ENCODE data around the gene PSMA3.

PSMA3 gene

DNA sequence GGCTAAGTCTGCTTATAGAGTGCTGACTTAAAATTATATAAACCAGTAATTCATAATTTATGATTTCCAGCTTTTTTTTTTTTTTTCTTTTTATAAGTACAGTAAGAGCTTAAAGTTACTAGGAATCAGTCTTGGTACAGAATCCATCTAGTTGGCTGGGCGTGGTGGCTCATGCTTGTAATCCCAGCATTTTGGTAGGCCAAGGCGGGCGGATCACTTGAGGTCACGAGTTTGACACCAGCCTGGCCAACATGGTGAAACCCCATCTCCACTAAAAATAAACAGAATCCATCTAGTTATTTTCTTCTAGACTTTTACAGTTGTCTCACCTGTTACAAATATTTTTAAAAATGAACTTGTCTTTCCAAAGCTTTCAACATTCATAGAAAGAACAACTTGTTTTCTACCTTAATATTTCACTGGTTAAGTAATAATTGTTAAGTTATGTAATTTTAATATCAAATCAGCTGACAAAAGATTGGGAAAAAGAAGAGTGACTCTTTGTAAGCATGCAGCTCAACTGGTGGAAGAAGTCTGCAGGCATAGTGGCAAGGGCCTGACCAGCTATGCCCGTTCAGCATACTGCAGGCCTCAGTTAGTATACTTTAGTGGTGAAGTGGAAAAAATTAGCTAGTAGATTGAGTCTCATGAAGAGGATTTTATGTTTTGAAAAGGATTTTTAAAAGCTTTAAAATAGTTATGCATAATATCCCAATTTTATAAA, 17.4 kb upstream of the PSMA3 start:
- no peaks in the 10 kb centered on the region for H4K20me1 ChIP-seq (ENCODE audit: insufficient read depth, low read length, poor library complexity, severe bottlenecking)
- H3F3A ChIP-seq (ENCODE audit: low read depth), result no peaks in the 10 kb centered on the region
- H3K27me3 ChIP-seq (ENCODE audit: insufficient read depth, low read length, poor library complexity, severe bottlenecking), result no peaks in the 10 kb centered on the region
- H3K79me2 ChIP-seq (ENCODE audit: insufficient read depth, low read length), result no peaks in the 10 kb centered on the region
- no peak for TF ChIP-seq EZH2phosphoT487 (IDR thresholded peaks at IDR 0.05; ENCODE audit: borderline replicate concordance)
- TF ChIP-seq, protein P1, sequence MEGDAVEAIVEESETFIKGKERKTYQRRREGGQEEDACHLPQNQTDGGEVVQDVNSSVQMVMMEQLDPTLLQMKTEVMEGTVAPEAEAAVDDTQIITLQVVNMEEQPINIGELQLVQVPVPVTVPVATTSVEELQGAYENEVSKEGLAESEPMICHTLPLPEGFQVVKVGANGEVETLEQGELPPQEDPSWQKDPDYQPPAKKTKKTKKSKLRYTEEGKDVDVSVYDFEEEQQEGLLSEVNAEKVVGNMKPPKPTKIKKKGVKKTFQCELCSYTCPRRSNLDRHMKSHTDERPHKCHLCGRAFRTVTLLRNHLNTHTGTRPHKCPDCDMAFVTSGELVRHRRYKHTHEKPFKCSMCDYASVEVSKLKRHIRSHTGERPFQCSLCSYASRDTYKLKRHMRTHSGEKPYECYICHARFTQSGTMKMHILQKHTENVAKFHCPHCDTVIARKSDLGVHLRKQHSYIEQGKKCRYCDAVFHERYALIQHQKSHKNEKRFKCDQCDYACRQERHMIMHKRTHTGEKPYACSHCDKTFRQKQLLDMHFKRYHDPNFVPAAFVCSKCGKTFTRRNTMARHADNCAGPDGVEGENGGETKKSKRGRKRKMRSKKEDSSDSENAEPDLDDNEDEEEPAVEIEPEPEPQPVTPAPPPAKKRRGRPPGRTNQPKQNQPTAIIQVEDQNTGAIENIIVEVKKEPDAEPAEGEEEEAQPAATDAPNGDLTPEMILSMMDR (conservative IDR thresholded peaks at IDR 0.05; ENCODE audit: low read length), result no peak
- H3K36me3 ChIP-seq (ENCODE audit: insufficient read depth, low read length), result no peaks in the 10 kb centered on the region
- no peak overlapping the region for H3K4me2 ChIP-seq (ENCODE audit: low read depth, low read length, poor library complexity, severe bottlenecking)
- no peaks in the 10 kb centered on the region for H3K4me1 ChIP-seq (ENCODE audit: insufficient read depth, low read length, poor library complexity, severe bottlenecking)
- H3K9me2 ChIP-seq (replicated peaks; ENCODE audit: low read depth, low read length), result no peaks in the 10 kb centered on the region
- H3K4me3 ChIP-seq (ENCODE audit: low read length, poor library complexity, severe bottlenecking), result no peak overlapping the region
- no peaks in the 10 kb centered on the region for H3K9me3 ChIP-seq (ENCODE audit: insufficient read depth, low read depth, low read length)
- no peak overlapping the region for H3K9ac ChIP-seq (ENCODE audit: low read depth, low read length, poor library complexity, severe bottlenecking)
- H2AFZ ChIP-seq (ENCODE audit: low read length), result no peak overlapping the region

- H3K4me1 ChIP-seq (ENCODE audit: insufficient read depth, low read length, poor library complexity, severe bottlenecking), result peaks cover 13% of the 10 kb centered on the region
- no peak for TF ChIP-seq EZH2phosphoT487 (IDR thresholded peaks at IDR 0.05; ENCODE audit: borderline replicate concordance)
- TF ChIP-seq, protein P1 (conservative IDR thresholded peaks at IDR 0.05; ENCODE audit: low read length), result no peak
- peak overlapping the region; percentile 91 for H3K4me3 ChIP-seq (ENCODE audit: low read length, poor library complexity, severe bottlenecking)
- peak overlapping the region; percentile 87 for H2AFZ ChIP-seq (ENCODE audit: low read length)
- H3K9ac ChIP-seq (ENCODE audit: low read depth, low read length, poor library complexity, severe bottlenecking), result peak overlapping the region; percentile 86
- H3K27me3 ChIP-seq (ENCODE audit: insufficient read depth, low read length, poor library complexity, severe bottlenecking), result no peaks in the 10 kb centered on the region
- H3K9me2 ChIP-seq (replicated peaks; ENCODE audit: low read depth, low read length), result no peaks in the 10 kb centered on the region
- peak overlapping the region; percentile 90 for H3K4me2 ChIP-seq (ENCODE audit: low read depth, low read length, poor library complexity, severe bottlenecking)
- H3K79me2 ChIP-seq (ENCODE audit: insufficient read depth, low read length), result no peaks in the 10 kb centered on the region
- no peaks in the 10 kb centered on the region for H4K20me1 ChIP-seq (ENCODE audit: insufficient read depth, low read length, poor library complexity, severe bottlenecking)
- no peaks in the 10 kb centered on the region for H3F3A ChIP-seq (ENCODE audit: low read depth)
- no peaks in the 10 kb centered on the region for H3K9me3 ChIP-seq (ENCODE audit: insufficient read depth, low read depth, low read length)
- no peaks in the 10 kb centered on the region for H3K36me3 ChIP-seq (ENCODE audit: insufficient read depth, low read length)
Observed at GRCh38 chr14:58238252-58239243, 6.1 kb upstream of the PSMA3 start.

GRCh38 chr14:58239244-58240195, 5.1 kb upstream of the PSMA3 start:
- no peak for TF ChIP-seq EZH2phosphoT487 (IDR thresholded peaks at IDR 0.05; ENCODE audit: borderline replicate concordance)
- TF ChIP-seq, protein P1 (conservative IDR thresholded peaks at IDR 0.05; ENCODE audit: low read length), result no peak
- Histone ChIP-seq H3K36me3 (ENCODE audit: insufficient read depth, low read length) (no peaks in the 10 kb centered on the region), H3K4me2 (ENCODE audit: low read depth, low read length, poor library complexity, severe bottlenecking) (peak overlapping the region; percentile 90), H4K20me1 (ENCODE audit: insufficient read depth, low read length, poor library complexity, severe bottlenecking) (no peaks in the 10 kb centered on the region), H3K27me3 (ENCODE audit: insufficient read depth, low read length, poor library complexity, severe bottlenecking) (no peaks in the 10 kb centered on the region), H3F3A (ENCODE audit: low read depth) (no peaks in the 10 kb centered on the region), H3K4me3 (ENCODE audit: low read length, poor library complexity, severe bottlenecking) (peak overlapping the region; percentile 91), H3K9me3 (ENCODE audit: insufficient read depth, low read depth, low read length) (no peaks in the 10 kb centered on the region), H3K9me2 (replicated peaks; ENCODE audit: low read depth, low read length) (no peaks in the 10 kb centered on the region), H3K9ac (ENCODE audit: low read depth, low read length, poor library complexity, severe bottlenecking) (peak overlapping the region; percentile 86), H3K79me2 (ENCODE audit: insufficient read depth, low read length) (no peaks in the 10 kb centered on the region), H2AFZ (ENCODE audit: low read length) (peak overlapping the region; percentile 98), H3K4me1 (ENCODE audit: insufficient read depth, low read length, poor library complexity, severe bottlenecking) (peaks cover 19% of the 10 kb centered on the region)

Data from Loucy (cell line).